ENCODE data around the gene TRAK2. TPM values are rescaled to one million over a fixed set of nuclear protein-coding genes. Genes with fewer than 3 reads are reported as not detected.

Gene TRAK2
- total and polyA plus RNA-seq, 2 of the 8 experiments (the other 6 are each of a cell fraction or from before 2014, with no cell fraction given): 4.5 to 15.7 TPM

DNA sequence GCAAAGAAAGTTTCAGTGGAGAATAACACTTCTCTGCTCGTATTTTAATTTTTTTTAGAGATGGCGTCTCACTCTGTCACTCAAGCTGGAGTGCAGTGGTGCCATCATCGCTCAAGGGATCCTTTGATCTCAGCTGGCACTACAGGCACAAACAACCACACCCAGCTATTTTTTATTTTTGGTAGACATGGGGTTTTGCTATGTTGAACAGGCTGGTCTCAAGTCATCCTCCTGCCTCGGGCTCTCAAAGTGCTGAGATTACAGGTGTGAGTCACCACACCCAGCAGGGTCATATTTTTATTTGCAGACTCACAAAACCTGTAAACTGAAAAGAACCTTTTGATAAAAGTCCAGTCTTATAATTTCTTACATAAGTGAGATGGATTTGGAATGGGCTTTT is 2.6 kb downstream of the TRAK2 start:
- Histone ChIP-seq H2AFZ (ENCODE audit: low read length) (no peak overlapping the region), H2BK5ac (ENCODE audit: low read depth, low read length) (no peak overlapping the region), H3K36me3 (ENCODE audit: control insufficient read depth in 2 of 4, insufficient read depth in 4 of 4, low read length in 3 of 4) (no peaks in the 10 kb centered on the region), H4K5ac (ENCODE audit: insufficient read length, low read depth, low read length) (no peak overlapping the region), H2BK20ac (ENCODE audit: low read length) (no peak overlapping the region), H3K4ac (replicated peaks; ENCODE audit: insufficient read length, low read depth, low read length) (no peak overlapping the region), H3K23me2 (ENCODE audit: low read depth, low read length) (peaks cover 9% of the 10 kb centered on the region; the same call in 1 of the 2 replicates), H3K27me3 (replicated peaks in 1 of 4; ENCODE audit: control insufficient read depth in 3 of 4, extremely low read depth in 1 of 4, insufficient read depth in 3 of 4, low read length in 3 of 4) (no peaks in the 10 kb centered on the region), H3K4me1 (replicated peaks in 1 of 4; ENCODE audit: control insufficient read depth in 3 of 4, insufficient read depth in 4 of 4, low read length in 3 of 4) (no peaks in the 10 kb centered on the region; a peak in 1 of 7 replicates), H3K4me3 (ENCODE audit: extremely low read depth in 1 of 4, insufficient read depth in 2 of 4, low read depth in 3 of 4, low read length in 4 of 4) (no peak overlapping the region), H3K56ac (replicated peaks; ENCODE audit: insufficient read length, low read depth, low read length) (no peak overlapping the region), H3K4me2 (ENCODE audit: insufficient read depth in 1 of 2, low read depth in 2 of 2, low read length in 2 of 2) (no peak overlapping the region), H3K18ac (ENCODE audit: extremely low read depth, low read length) (no peak overlapping the region), H3K79me1 (ENCODE audit: low read depth, low read length) (no peaks in the 10 kb centered on the region), H4K8ac (ENCODE audit: extremely low read depth, insufficient read depth, low read length) (no peak overlapping the region), H4K91ac (replicated peaks; ENCODE audit: insufficient read length, low read length) (no peak overlapping the region), H2AK5ac (ENCODE audit: low read depth, low read length) (no peak overlapping the region), H3K9me3 (ENCODE audit: insufficient read depth in 2 of 2, low read depth in 1 of 2, low read length in 1 of 2) (no peaks in the 10 kb centered on the region), H4K20me1 (replicated peaks in 1 of 2; ENCODE audit: control insufficient read depth in 1 of 2, insufficient read depth in 2 of 2, low read length in 2 of 2) (no peaks in the 10 kb centered on the region), H3K23ac (ENCODE audit: insufficient read length) (no peak overlapping the region), H3K9ac (replicated peaks in 1 of 4; ENCODE audit: extremely low read depth in 1 of 4, low read depth in 3 of 4, low read length in 3 of 4) (no peak overlapping the region), H3K27ac (ENCODE audit: low read depth, low read length) (no peak overlapping the region), H3K14ac (ENCODE audit: insufficient read length) (no peak overlapping the region), H2BK120ac (replicated peaks; ENCODE audit: low read depth, low read length) (no peak overlapping the region), H2BK15ac (ENCODE audit: low read length) (no peak overlapping the region), H3K79me2 (ENCODE audit: control insufficient read depth in 1 of 2, insufficient read depth in 2 of 2, low read length in 2 of 2) (peaks cover 0 to 8% of the 10 kb centered on the region in 2 experiments; a peak in 2 of 4 replicates), H2BK12ac (ENCODE audit: low read depth, low read length) (no peak overlapping the region)
- CTCF ChIA-PET (ENCODE audit: partially characterized antibody): no interaction called here
- DNase-seq (ENCODE audit: low read depth in 1 of 2, low spot score in 2 of 2) (no peak), FAIRE-seq (no peak)
- POLR2A ChIA-PET (ENCODE audit: partially characterized antibody): no interaction called here
- WGBS, 2 experiments (ENCODE audit: extremely low coverage in 1 of 2, insufficient coverage in 1 of 2, insufficient read length in 1 of 2, insufficient replicate concordance in 2 of 2, low coverage in 1 of 2, low lambda C conversion rate in 2 of 2, missing lambda C conversion rate in 1 of 2): 87% methylated on average over 4 of the region's 4 CpGs; no CpG with 5 or more reads in 1 of the 2 experiments
- TF ChIP-seq CBX5 (IDR thresholded peaks at IDR 0.05; ENCODE audit: low read depth, low read length) (no peak), RBBP5 (IDR thresholded peaks at IDR 0.05; ENCODE audit: borderline replicate concordance, low read depth, low read length) (no peak), YY1 (IDR thresholded peaks at IDR 0.05; ENCODE audit: low read depth, low read length) (no peak), SP1 (IDR thresholded peaks at IDR 0.05; ENCODE audit: low read depth, low read length) (no peak), CEBPB (IDR thresholded peaks at IDR 0.05; ENCODE audit: low read depth, low read length) (no peak), TCF12 (IDR thresholded peaks at IDR 0.05; ENCODE audit: low read depth, low read length) (no peak), KDM4A (IDR thresholded peaks at IDR 0.05; ENCODE audit: low read depth, low read length, severe bottlenecking) (no peak), RNF2 (IDR thresholded peaks at IDR 0.05; ENCODE audit: borderline replicate concordance, low read depth, low read length, missing control alignments, poor library complexity, severe bottlenecking) (no peak), KDM1A (IDR thresholded peaks at IDR 0.05; ENCODE audit: borderline replicate concordance, low read length) (no peak)
- TF ChIP-seq, protein P1, sequence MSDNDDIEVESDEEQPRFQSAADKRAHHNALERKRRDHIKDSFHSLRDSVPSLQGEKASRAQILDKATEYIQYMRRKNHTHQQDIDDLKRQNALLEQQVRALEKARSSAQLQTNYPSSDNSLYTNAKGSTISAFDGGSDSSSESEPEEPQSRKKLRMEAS (IDR thresholded peaks at IDR 0.05): no peak
- TF ChIP-seq, protein P2, sequence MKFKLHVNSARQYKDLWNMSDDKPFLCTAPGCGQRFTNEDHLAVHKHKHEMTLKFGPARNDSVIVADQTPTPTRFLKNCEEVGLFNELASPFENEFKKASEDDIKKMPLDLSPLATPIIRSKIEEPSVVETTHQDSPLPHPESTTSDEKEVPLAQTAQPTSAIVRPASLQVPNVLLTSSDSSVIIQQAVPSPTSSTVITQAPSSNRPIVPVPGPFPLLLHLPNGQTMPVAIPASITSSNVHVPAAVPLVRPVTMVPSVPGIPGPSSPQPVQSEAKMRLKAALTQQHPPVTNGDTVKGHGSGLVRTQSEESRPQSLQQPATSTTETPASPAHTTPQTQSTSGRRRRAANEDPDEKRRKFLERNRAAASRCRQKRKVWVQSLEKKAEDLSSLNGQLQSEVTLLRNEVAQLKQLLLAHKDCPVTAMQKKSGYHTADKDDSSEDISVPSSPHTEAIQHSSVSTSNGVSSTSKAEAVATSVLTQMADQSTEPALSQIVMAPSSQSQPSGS (IDR thresholded peaks at IDR 0.05; ENCODE audit: low read length): no peak

Data from H1 (cell line).